Neural progenitor cell (in vitro differentiated cells): Measurements from ENCODE around the gene DRAP1.

Experiments
- EZH2 ChIP-seq: fragments of 200-600 bp; sonication (generic); IDR thresholded peaks from 2 replicates; pipeline ENCODE4 v1.6.1; 2017; ENCODE audit warnings: antibody characterized with exemption, mild to moderate bottlenecking, moderate library complexity
- TF ChIP-seq, protein P1 (sequence below): fragments of 200-600 bp; sonication (generic); IDR thresholded peaks from 2 replicates; pipeline ENCODE4 v1.5.1; 2017; ENCODE audit warnings: antibody characterized with exemption, mild to moderate bottlenecking

DNA sequence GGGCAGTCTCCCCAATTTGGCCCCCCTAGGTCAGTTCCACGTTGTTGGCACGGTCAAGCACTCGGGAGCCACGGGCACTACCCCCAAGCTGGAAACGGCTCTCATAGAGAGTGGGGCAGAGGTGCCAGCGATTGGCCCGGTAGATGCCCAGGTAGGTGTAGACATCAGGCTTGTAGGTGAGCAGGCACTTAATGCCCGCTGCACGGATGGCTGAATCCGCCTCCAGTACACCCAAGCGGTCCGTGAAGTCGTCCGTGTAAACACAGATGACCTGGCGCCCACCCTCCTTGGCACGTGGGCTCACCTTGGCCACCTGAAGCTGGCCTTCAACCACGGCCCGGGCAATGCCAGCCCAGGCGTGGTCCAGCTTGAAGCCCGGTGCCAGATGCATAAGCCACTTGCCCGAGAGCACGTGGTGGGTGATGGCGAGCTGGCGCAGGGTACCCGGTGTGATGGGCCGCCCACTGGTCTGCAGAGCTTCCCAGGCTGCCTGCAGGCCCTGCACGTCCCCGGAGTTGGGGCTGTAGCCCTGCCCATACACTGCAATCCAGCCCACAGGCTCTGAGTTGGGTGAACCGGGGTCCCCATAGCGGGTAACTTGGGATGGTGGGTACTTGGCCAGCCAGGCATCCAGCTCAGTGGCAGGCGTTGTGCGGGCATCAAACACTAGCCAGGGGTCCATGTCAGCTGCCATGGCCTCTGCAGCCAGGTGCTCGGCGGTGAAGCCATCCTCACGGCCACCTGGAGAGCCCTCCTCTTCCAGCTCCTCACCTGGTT is 1.6 kb upstream of the DRAP1 start:
- TF ChIP-seq, protein P1, sequence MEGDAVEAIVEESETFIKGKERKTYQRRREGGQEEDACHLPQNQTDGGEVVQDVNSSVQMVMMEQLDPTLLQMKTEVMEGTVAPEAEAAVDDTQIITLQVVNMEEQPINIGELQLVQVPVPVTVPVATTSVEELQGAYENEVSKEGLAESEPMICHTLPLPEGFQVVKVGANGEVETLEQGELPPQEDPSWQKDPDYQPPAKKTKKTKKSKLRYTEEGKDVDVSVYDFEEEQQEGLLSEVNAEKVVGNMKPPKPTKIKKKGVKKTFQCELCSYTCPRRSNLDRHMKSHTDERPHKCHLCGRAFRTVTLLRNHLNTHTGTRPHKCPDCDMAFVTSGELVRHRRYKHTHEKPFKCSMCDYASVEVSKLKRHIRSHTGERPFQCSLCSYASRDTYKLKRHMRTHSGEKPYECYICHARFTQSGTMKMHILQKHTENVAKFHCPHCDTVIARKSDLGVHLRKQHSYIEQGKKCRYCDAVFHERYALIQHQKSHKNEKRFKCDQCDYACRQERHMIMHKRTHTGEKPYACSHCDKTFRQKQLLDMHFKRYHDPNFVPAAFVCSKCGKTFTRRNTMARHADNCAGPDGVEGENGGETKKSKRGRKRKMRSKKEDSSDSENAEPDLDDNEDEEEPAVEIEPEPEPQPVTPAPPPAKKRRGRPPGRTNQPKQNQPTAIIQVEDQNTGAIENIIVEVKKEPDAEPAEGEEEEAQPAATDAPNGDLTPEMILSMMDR = no peak
- TF ChIP-seq EZH2 = no peak
